ENCODE measurements around the gene FAM131B.

FAM131B gene

DNA sequence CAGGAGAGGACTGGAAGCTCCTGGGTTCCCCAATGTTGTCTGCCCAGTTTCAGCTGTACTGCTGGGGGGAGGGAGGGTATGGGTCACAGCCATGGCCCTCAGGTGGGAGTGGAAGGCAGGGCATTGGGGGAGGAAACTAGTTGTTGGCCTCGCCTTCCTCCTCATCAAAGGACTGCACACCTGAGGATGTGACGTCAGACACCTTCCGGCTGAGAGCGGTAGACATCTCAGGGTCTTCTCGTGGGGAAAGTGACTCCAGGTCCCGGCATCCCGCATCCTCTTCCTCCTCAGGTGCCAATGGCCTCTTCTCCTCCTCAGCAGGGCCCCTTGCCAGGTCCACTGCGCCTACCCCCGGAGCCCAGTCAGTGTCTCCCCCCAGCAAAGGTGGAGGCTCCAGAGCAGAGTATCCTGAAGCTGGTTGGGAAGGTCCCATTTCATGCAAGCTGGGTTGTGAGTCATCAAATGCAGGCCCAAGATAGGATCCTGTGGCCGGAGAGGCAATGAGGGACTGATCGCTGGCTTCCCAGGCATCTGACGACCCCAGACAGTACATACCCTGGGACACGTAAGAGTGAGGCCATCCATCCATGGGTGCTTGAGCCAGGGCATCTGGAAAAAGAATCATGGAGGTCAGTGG is 6.0 kb downstream of the FAM131B start:
- no peak for DNase-seq

DNA sequence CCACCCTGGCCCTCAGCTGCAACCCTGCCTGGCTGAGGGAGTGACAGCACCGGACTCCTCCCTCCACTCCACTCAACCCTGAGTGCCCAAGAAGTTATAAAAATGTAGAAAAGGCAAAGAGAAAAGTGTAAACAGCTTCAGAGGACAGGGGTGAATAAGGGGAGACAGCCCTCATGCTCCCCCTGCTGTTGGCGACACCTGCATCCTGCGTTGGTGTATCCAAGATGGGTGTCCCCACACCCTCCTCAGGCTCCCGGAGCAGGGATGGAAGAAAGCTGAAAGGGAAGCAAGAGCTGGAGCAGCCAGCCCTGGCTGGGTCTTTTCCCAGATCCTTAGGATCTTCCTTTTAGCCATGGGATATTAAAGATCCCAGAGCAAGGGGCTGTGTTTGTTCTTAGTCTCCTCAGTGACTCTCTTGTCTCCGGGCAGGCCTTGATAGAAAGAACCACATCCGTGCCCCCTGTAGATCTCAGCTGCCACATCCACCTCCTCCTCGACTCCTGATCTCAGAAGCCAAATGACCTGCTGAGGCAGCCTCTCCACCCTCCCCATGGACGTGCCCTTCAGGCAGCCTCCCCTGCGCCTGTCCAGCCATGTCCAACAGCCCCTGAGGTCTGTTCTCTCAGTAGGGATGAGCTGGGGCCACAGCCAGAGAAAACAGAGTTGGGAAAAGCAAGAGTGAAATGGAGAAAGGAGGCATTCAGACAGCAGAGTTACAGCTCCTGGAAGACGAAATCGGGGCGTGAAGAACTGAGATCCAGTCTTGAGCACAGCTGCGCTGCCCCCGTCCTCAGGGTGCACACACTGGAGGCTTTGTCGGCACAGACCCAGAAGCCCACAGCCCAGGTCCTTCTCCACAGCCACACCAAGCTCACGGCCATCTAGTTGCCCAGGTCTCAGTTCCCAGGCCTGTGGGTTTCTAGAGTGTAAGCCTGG is 6.8 kb downstream of the FAM131B start:
- DNase-seq: peak; percentile 42

DNA sequence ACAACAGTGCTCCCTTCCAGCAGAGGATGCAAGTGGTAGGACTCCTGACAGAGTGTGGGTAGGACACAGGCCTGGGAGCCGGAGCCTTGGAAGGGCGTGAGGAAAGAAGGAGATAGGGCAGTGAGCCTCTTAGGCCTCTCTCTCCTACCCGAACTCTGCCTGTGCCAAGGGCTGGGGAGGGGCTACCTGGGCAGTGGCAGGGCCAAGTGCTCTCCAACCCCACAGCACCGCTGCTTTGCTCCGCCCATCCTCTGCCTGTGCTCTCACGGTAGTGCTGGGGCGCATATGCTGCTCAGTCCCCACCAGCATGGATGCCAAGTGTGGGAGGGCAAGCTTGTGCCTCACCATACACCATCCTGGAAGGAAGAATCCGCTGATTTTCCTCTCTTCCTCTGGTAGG is 7.5 kb downstream of the FAM131B start:
- no peak for DNase-seq

DNA sequence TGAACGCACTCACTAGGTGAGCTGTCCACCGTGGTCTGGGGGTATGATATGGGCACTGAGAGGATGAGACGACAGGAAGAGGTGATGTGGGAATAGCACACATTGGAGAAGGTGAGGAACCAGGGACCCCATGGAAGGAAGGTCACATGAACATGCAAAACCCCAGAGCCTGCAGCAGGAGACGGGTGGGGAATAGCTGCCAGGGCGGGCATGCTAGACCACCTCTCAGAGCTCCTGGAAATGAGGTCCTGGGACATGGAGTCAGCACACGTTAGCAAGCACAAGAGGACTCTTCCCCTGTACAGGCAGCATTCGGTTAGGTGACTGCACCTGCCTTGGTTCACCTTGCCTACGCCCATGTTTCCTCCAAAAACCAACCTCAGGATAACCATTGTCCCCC is 8.1 kb downstream of the FAM131B start:
- no peak for DNase-seq

DNA sequence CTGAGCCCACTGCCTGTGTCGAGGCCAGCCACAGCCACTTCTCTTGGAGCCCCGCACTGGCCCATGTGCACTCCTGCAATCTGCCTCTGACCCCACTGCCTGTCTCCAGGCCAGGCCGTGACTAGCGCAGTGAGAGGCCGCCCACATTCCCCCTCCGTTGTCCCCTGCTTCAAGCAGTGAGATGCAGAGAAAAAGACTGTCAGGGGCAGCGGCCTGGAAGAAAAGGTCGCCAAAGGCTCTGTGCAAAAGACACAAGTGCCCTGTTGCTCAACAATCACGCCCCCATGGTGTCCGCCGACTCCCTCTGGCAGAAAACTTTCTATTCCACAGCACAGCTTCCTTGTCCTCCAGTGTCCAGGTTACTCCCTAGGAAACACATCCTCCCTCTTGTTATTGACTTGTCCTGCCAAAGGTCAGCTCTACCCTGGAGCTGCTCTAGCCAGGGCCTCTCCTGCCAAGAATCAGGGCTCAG is 9.9 kb downstream of the FAM131B start:
- DNase-seq: no peak

DNA sequence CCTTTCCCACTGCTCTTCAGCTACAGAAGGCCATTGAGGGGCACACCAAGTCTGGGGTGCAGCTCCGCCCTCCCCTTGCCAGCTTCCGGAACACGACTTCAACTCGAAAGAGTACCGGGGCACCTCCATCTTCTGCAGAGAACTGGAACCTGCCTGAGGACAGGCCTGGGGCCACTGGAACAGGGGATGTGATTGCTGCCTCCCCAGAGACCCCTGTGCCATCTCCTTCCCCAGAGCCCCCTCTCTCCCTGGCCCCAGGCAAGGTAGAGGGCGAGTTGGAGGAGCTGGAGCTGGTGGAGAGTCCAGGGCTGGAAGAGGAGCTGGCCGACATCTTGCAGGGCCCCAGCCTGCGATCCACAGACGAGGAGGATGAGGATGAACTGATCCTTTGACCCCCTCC is 10.9 kb downstream of the FAM131B start:
- no peak for DNase-seq

DNA sequence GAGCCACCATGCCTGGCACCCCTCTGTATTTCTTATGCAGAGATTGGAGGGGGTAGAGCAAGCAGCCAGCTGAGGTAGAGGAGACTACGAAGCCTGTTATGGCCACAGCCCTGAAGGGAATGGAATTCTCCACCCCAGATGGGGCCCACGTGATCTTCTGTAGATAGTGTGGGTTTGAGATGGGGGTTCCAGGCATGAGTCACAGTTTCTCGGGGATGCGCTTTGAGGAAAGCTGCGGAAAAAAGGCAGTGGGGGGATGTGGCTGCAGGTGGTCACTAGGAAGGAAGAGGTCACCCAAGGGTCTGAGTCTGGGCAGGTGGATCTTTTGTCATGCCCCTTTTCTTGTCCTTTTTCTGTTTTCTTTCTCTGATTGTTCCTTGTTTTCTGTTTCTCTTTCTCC is 11.5 kb downstream of the FAM131B start:
- DNase-seq: no peak

DNA sequence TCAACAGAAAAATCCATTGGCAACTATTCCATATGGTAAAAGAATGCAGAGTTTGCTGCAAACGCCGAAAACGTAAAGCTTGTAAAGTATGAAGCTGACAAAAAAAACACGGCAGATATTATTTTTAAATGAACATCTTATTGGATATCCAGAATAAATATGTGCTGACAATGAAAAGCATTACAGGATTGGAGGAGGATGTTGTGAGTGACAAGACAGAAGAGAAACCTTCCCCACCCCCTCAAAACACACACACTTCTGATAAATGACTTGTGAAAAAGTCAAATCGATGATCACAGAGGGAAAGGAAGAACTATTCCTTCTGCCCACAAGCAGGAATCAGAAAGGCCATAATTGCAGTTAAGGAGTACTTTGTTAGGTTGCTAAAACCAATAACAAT is 14.6 kb downstream of the FAM131B start:
- no peak for DNase-seq

DNA sequence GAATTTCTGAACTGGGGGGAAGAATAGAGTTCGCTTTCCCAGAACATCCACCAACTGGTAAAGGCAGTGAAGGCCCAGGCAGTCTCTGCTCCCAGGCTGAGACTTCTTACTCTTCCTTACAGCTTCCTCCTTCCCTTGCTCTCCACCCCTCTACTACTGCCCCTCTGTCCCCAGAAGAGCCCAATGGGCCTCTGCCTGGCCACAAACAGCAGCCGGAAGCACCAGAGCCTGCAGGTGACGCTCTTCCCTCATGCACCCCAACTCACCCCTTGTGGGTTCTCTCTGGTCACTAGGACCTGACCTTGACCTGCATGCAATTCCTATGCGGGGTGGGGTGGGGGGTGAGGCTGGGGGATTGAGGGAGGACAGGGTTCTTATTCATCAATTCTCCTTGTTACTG is 16.5 kb downstream of the FAM131B start:
- no peak for DNase-seq

DNA sequence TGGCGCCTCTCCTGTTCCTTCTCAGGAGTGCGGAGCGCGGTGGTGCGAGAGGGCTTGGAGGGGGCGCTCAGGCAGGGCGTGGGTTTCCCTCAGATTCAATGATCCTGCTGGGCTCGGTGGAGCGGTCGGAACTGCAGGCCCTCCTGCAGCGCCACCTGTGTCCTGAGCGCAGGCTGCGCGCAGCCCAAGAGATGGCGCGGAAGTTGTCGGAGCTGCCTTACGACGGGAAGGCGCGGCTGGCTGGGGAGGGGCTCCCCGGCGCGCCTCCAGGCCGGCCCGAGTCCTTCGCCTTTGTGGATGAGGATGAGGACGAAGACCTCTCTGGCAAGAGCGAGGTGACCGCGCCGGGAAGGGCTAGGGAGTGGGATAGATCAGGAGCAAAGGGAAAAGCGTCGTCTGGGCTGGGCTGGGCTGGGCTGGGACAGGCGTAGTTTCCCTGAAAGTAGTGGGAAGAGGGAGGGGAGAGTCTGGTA is 17.0 kb downstream of the FAM131B start:
- DNase-seq: peak; percentile 57

DNA sequence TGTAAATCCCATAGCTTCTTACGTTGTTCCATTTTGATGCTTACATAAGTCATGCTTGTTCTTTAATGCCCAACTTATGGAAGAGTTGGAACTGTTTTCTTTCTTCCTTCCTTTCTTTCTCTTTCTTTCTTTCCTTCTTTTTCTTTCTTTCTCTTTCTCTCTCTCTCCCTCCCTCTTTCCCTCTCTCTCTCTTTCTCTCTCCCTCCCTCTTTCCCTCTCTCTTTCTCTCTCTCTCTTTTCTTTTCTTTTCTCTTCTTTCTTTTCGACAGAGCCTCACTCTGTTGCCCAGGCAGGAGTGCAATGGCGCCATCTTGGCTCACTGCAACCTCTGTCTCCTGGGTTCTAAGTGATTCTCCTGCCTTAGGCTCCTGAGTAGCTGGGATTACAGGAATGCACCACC is 18.9 kb downstream of the FAM131B start:
- no peak for DNase-seq

DNA sequence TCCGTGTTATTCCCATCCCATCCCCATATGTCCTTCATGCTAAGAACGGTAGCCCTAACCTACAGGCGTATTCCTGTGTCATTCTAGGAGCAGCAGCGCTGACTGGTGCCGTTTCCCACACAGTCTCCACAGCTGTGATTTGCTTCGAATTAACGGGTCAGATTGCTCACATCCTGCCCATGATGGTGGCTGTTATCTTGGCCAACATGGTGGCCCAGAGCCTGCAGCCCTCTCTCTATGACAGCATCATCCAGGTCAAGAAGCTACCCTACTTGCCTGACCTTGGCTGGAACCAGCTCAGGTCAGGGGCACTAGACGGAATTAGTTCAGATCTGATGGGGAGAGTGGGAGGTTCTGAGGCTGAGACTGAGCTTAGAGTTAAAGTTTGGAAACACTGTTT is 20.7 kb downstream of the FAM131B start:
- no peak for DNase-seq

DNA sequence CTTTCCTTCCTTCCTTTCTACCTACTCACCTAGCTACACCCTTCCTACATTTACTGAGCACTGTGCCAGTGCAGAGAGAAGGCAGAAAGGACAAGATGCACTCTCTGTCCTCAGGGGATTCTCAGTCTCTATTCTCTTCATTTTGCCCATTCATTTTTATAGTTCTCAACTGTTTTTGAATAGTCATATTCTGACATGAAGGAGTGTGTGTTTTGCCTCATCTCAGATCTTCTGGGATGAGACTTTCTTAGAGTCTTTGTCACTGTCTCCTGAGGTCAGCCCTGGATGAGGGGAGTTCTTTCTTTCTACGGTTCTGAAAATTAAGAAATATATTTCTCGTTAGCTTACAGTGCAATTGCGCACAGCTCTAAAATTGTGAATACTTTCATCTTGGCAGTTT is 25.3 kb downstream of the FAM131B start:
- DNase-seq: no peak

DNA sequence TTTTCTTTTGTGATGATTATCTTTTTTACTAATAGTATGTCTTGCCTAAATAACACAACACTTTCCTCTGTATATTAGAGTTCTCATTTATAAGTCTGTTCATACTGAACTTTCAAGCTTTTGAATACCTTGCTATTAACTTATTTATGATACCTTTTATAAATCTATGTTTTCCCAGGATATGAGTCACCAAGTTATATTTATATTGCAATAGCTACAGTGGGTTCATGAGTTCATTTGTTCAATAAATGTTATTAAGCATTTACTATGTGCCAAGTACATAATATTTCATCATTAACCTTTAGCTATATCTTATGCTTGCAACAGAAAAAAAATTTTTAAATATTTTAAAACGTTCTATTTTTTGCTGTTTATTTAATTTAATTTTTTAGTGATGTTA is 28.3 kb downstream of the FAM131B start:
- no peak for DNase-seq

DNA sequence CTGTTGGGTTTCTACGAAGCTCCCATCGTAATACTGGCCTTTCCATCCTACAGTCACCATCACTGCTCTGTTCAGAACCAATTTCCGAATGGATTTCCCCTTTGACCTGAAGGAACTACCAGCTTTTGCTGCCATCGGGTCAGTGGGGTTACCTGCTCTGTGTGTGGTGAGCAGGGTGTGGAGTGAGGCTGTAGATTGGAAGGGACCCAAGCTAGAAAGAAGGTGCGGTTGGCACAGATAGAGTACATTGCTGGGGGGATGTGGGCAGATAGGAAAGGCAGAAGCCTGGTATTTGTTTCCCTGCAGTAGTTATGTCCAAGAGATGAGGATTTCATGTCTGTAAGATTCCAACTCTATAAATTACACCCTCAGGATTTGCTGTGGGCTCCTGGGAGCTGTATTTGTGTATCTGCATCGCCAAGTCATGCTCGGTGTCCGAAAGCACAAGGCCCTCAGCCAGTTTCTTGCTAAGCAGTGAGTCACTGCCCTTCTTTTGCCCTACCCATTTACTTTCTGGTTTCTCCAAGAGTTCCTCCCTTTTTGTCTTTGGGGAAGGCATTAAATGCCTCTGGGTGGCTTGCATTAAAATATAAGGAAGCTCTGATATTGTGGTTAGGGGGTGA is 31.2 kb downstream of the FAM131B start:
- DNase-seq: no peak

DNA sequence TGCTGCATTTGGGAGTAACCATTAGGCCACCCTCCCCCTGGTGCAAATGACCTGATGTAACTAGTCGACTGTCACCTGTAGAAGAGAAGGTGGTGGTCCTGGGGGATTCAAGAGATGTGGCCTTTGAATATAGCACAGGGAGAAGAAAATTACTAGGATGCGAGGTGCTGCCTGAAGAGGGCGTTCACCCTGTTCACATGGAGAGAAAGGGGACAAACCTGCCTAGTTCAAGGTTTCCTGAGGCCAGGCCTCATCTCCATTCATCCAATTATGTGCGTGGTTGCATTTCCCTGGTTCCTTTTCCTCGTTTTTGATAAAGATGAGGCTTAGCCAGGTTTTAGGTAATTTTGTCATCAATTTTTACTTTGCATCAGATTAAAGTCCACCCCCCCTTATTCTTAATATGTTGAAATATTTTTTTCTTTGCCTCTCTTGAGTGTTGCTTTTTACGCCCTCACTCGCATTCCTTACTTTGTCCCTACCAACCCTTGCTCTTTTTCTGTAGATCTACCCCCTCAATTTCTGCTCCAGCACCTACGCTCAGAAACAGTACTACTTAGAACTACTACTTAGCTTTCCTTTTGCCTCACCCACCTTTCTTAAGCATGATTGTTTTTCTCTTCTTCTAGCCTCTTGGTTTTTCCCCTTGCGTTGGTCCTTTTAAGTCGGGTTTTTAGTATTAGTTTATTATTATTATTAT is 32.9 kb downstream of the FAM131B start:
- no peak for DNase-seq

DNA sequence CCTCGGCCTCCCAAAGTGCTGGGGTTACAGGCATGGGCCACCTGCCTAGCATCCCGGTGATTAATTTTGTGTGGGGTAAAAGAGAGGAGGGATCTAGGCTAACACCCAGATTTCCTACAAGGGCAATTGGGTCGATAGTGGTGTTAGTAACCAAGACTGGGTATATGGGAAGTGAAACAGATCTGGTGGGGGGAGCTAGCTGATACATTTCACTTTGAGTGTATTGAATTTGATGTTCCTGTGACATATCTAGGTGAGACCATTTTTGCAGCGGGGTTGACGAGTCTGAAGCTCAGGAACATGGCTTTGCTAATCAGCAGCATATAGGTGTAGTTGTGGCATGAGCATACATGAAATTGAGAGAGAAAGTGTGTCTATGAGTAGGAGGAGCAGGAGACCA is 34.6 kb downstream of the FAM131B start:
- no peak for DNase-seq

DNA sequence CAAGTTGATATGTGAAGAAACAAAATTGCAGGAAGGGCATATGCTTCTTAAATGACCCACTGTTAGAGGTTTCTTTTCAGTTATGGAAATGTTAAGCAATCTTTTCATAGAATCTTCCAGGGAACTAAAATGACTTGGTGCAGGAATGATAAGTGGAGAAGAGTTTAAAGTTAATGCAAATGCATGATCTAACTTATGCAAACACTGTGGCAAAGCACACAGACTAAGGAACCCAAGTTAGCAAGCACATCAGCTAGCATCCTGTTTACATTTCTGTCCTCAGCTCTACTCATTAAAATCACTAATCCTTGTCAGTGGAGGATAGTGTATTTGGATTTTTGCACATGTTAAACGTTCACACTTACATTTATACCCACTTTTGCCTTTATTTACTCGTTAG is 37.3 kb downstream of the FAM131B start:
- no peak for DNase-seq

DNA sequence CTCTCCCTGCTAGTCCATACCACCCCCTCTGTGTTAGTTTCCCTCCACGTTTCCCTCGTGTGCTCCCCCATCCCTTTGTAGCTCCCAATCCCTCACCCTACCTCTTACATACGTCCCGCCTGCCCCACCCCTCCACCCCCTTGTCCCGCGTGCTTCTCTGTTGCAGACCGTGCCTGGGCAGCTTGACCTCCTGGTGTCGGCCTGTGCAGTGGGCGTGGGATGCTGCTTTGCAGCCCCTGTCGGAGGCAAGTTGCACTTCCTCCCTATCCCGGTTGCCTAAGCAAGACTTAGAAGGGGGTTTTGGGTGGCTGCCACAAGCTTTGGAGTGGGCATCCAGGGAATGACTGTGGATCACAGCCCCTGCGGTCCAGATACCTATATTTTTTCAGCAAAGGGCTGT is 38.9 kb downstream of the FAM131B start:
- DNase-seq: no peak

DNA sequence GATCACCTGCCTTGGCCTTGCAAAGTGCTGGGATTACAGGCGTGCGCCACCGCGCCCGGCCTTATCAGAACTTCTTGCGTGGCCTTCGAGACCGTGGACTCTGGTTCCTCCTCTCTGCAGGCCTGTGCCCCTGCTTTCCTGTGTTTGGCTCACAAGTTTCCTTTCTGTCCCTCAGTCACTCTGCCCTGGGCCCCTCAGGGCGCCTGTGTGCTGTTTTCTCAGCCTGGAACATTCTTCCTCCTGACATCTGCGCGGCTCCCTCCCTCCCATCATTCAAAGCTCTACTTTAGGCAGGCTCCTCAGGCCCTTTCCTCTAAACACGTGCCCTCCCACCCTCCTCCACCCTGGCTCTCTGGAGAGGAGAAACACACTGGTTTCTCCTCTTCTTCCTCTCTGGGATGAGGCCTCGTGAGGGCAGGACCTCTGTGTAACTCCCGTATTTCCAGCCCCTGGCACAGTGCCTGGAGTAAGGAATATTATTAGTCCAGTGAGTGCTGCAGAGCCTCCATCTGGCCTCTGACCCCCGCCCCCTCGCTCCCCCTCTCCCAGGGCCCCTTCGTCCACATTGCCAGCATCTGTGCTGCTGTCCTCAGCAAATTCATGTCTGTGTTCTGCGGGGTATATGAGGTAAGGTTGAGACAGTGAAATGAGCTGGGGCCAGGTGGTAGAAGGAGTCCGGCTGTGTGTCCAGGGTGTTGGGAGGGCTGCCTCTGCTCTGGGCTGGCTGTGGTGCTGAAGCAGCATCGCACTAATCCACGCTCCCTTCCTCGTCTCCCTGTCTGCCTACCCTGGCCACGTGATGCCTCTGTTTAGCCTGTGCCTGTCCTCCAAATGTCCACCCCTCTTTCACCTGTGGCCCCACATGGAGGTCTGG is 39.5 kb downstream of the FAM131B start:
- DNase-seq: no peak

DNA sequence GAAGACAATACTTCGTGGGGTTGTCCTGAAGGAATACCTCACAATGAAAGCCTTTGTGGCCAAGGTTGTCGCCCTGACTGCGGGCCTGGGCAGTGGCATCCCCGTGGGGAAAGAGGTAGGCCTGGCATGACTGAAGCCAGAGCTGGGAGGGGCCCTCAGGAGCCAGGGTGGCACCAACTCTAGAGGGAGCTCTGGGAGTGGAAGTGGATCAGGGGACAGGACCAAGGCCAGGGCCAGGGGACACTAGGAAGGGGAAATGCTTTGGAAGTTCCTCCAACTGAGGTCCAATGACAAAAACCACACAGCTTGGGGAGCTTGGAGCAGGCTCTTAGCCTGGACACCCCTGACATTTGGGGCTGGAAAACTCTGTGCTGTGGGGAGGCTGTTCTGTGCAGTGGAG is 40.8 kb downstream of the FAM131B start:
- DNase-seq: no peak

DNA sequence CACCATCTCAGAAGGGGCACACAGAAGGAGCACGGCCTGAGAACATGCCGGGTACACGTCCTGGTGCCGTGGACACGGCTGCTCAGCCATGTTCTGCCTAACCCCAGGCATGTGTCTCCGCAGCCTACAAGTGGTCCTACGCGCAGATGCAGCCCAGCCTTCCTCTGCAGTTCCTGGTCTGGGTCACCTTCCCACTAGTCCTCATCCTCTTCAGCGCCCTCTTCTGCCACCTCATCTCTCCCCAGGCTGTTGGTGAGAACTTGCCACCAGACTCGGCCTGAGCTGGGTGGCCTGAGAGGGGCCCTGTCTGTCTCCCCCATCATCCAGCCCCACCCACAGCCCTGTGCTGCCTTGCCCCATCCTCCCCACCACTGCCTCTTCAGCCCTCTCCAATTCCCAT is 41.3 kb downstream of the FAM131B start:
- DNase-seq: no peak
